Astrocyte of the spinal cord (primary cell): ENCODE results near the gene ST14.
"Not testable (repeated sequence)": the region's sequence is repeated elsewhere in the genome, so short reads cannot be mapped to it uniquely, and the experiment has no call there.

Source experiments
- DNase-seq: peaks from one replicate; pipeline ENCODE4 v3.0.0; 2011; ENCODE audit warnings: low read depth, low spot score
- H3K4me3 ChIP-seq: 2 replicates; pipeline ENCODE4 v1.5.1; 2011; ENCODE audit warnings: low read depth, mild to moderate bottlenecking, low read length, moderate library complexity
- CTCF ChIP-seq: IDR thresholded peaks from 2 replicates; pipeline ENCODE4 v1.5.1; 2012; ENCODE audit warnings: low read depth, mild to moderate bottlenecking, low read length, inconsistent platforms
- in situ Hi-C: cut with HindIII; loops from 2 replicates; pipeline ENCODE4 v1.10.0; 2017; ENCODE audit warnings: low sequenced_read_pairs

The ST14 gene

GRCh38 chr11:130189492-130190210 is 30.1 kb downstream of the ST14 start:
- no peak overlapping the region for H3K4me3 ChIP-seq
- TF ChIP-seq CTCF: no peak
- DNase-seq: no peak
- in situ Hi-C loops: no loop called here

GRCh38 chr11:130190371-130190881 is 30.8 kb downstream of the ST14 start:
- DNase-seq: no peak
- in situ Hi-C loops: no loop called here
- TF ChIP-seq CTCF: no peak
- no peak overlapping the region for H3K4me3 ChIP-seq

GRCh38 chr11:130191896-130192295 is 32.3 kb downstream of the ST14 start:
- no peak for DNase-seq
- H3K4me3 ChIP-seq: no peak overlapping the region
- no peak for TF ChIP-seq CTCF
- in situ Hi-C loops: no loop called here

GRCh38 chr11:130192845-130193267 is 33.3 kb downstream of the ST14 start:
- H3K4me3 ChIP-seq: no peak overlapping the region
- DNase-seq: no peak
- TF ChIP-seq CTCF: no peak
- in situ Hi-C loops: no loop called here

- in situ Hi-C loops, H3K4me3 ChIP-seq, DNase-seq: not testable (repeated sequence)
These were observed 34.0 kb downstream of the ST14 start for GRCh38 chr11:130193551-130193950.

GRCh38 chr11:130194241-130195023 is 34.9 kb downstream of the ST14 start:
- H3K4me3 ChIP-seq: no peak overlapping the region
- in situ Hi-C loops: no loop called here
- TF ChIP-seq CTCF: no peak
- DNase-seq: no peak
